GM12891 (cell line): ENCODE data around the gene EPS8.

ENCODE experiments used
- POLR2A ChIP-seq: IDR thresholded peaks from 2 replicates; pipeline ENCODE4 v1.6.1; 2011; ENCODE audit warnings: low read depth, low read length, control low read depth
- POLR2AphosphoS5 ChIP-seq: IDR thresholded peaks from 2 replicates; pipeline ENCODE4 v1.6.1; 2011; ENCODE audit warnings: low read depth, low read length, control low read depth
- POU2F2 ChIP-seq: IDR thresholded peaks from 2 replicates; pipeline ENCODE4 v1.6.1; 2011; ENCODE audit warnings: low read depth, mild to moderate bottlenecking, control low read depth, low read length, moderate library complexity
- SPI1 ChIP-seq: IDR thresholded peaks from 2 replicates; pipeline ENCODE4 v1.6.1; 2011; ENCODE audit warnings: low read depth, low read length, control low read depth
- TAF1 ChIP-seq: IDR thresholded peaks from 2 replicates; pipeline ENCODE4 v1.6.1; 2011; ENCODE audit warnings: low read depth, low read length, control low read depth

- TF ChIP-seq POLR2A (no peak), POLR2AphosphoS5 (no peak), SPI1 (no peak), TAF1 (no peak), POU2F2 (no peak)
These were observed 80.7 kb downstream of the EPS8 start for GRCh38 chr12:15708396-15709076.
